Caco-2 (cell line): Measurements from ENCODE around the gene SSR1. TPM values are rescaled to one million over a fixed set of nuclear protein-coding genes. Genes with fewer than 3 reads are reported as not detected.

Experiments used
- BruUV-seq: library from RNA; stranded (reverse); fragments of 400-500 nt; replicated peaks from 2 replicates; lab custom pipeline; 2021; lab: Mats Ljungman, UMichigan
- CTCF ChIA-PET: fragments of 300-600 bp; sonication (Branson Sonifier 250); formaldehyde crosslinking; loops from one replicate; lab custom pipeline; 2022; ENCODE audit warnings: antibody characterized with exemption; lab: Charles Lee
- POLR2A ChIA-PET: fragments of 300-600 bp; sonication (Branson Sonifier 250); formaldehyde crosslinking; loops from one replicate; lab custom pipeline; 2022; ENCODE audit warnings: antibody characterized with exemption; lab: Charles Lee
- DNase-seq, 2 experiments: peaks; one replicate each; pipeline versions ENCODE4 v3.0.0 to v3.0.0-alpha.2; 2020 to 2022
- H3K27me3 ChIP-seq: replicated peaks from 2 replicates; pipeline ENCODE4 v1.6.0; 2011; ENCODE audit warnings: low read length; ENCODE audit not compliant: control insufficient read depth, insufficient read depth
- H3K36me3 ChIP-seq: 2 replicates; pipeline ENCODE4 v1.5.1; 2011; ENCODE audit warnings: low read length; ENCODE audit not compliant: control insufficient read depth, insufficient read depth
- H3K4me1 ChIP-seq: fragments of 250-450 bp; sonication (Bioruptor Pico); 2 replicates; pipeline ENCODE4 v1.5.1; 2020; ENCODE audit warnings: mild to moderate bottlenecking
- H3K4me3 ChIP-seq: 2 replicates; pipeline ENCODE4 v1.5.1; 2011; ENCODE audit warnings: low read depth, mild to moderate bottlenecking, control low read depth, low read length
- H3K9me3 ChIP-seq: fragments of 250-450 bp; sonication (Bioruptor Pico); 2 replicates; pipeline ENCODE4 v1.5.1; 2020; ENCODE audit warnings: mild to moderate bottlenecking, moderate library complexity
- H3K27ac Mint-ChIP-seq: one replicate; pipeline ENCODE4 v1.8.0; 2022; ENCODE audit warnings: mixed read lengths; ENCODE audit not compliant: unreplicated experiment
- H3K27me3 Mint-ChIP-seq: one replicate; pipeline ENCODE4 v1.8.0; 2022; ENCODE audit warnings: mixed read lengths; ENCODE audit not compliant: insufficient read depth, unreplicated experiment
- H3K36me3 Mint-ChIP-seq: one replicate; pipeline ENCODE4 v1.8.0; 2022; ENCODE audit warnings: mild to moderate bottlenecking, mixed read lengths; ENCODE audit not compliant: insufficient read depth, unreplicated experiment
- H3K4me1 Mint-ChIP-seq: one replicate; pipeline ENCODE4 v1.8.0; 2022; ENCODE audit warnings: low read depth, mixed read lengths; ENCODE audit not compliant: unreplicated experiment
- H3K4me3 Mint-ChIP-seq: one replicate; pipeline ENCODE4 v1.8.0; 2022; ENCODE audit warnings: mild to moderate bottlenecking, moderate library complexity, mixed read lengths; ENCODE audit not compliant: unreplicated experiment
- H3K9me3 Mint-ChIP-seq: one replicate; pipeline ENCODE4 v1.8.0; 2022; ENCODE audit warnings: mixed read lengths; ENCODE audit not compliant: unreplicated experiment
- CTCF ChIP-seq, 2 experiments: fragments of 200-600 bp in 1 of 2; IDR thresholded peaks; 1 replicate in 1 of 2; 2 replicates in 1 of 2; pipeline versions ENCODE4 v1.5.1 to v1.8.0; 2011 to 2022; ENCODE audit warnings: antibody characterized with exemption in 1 of 2, control low read depth in 1 of 2, inconsistent platforms in 1 of 2, low read depth in 1 of 2, low read length in 1 of 2, mild to moderate bottlenecking in 1 of 2, moderate library complexity in 1 of 2; ENCODE audit not compliant: insufficient read depth in 1 of 2, severe bottlenecking in 1 of 2, unreplicated experiment in 1 of 2
- intact Hi-C: fragments of 100-400 bp; cut with micrococcal nuclease; formaldehyde crosslinking; loops from one replicate; pipeline ENCODE4 v1.10.0; 2022; ENCODE audit not compliant: unreplicated experiment
- total RNA-seq: library from RNA; stranded (reverse); gene quantifications from 2 replicates; pipeline ENCODE4 v1.2.3, GENCODE V29; 2022

SSR1 gene
- total RNA-seq, 1 experiment from 2014 or later: 150 TPM

DNA sequence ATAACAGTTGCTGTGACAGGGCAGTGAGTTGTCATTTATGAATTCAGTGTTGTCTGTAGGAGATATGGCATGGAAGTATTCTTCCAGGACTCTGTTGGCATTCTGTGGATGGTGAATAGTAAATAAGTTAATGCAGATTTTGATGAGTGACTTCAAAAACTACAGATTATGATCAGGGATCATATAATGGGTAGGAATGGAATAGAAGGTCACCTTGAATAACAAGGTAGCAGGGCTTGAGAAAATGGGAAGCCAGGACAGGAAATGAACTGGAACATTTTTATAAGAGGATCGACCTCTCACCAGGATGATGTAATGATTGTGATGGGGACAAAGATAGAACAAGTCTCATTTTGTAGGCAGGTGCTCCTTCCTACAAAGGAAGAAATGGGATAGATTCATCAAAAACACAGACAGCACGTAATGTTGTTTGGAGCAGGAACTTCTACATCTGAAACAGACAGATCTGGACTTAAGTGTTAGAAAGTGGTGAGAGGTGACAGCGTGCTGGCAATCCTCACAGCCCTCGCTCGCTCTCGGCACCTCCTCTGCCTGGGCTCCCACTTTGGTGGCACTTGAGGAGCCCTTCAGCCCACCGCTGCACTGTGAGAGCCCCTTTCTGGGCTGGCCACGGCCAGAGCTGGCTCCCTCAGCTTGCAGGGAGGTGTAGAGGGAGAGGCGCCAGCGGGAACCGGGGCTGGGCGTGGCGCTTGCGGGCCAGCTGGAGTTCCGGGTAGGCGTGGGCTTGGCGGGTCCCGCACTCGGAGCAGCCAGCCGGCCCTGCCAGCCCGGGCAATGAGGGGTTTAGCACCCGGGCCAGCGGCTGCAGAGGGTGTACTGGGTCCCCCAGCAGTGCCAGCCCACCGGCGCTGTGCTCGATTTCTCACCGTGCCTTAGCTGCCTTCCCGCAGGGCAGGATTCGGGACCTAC, 30.8 kb upstream of the SSR1 start:
- TF ChIP-seq CTCF (IDR thresholded peaks at IDR 0.05; ENCODE audit: insufficient read depth in 1 of 2, low read depth in 1 of 2, low read length in 1 of 2, severe bottlenecking in 1 of 2, unreplicated experiment in 1 of 2): no peak
- ChIA-PET POLR2A (no interaction called here), CTCF (no interaction called here)
- Mint-ChIP-seq H3K4me3 (no peak overlapping the region), H3K36me3 (peaks cover 6% of the 10 kb centered on the region), H3K27ac (no peak overlapping the region), H3K9me3 (peaks cover 6% of the 10 kb centered on the region), H3K4me1 (peaks cover 9% of the 10 kb centered on the region), H3K27me3 (no peaks in the 10 kb centered on the region)
- intact Hi-C loops: no loop called here
- no peaks in the 10 kb centered on the region for H3K27me3 ChIP-seq
- no peak overlapping the region for H3K4me3 ChIP-seq
- H3K4me1 ChIP-seq: peaks cover 14% of the 10 kb centered on the region
- DNase-seq: no peak
- H3K36me3 ChIP-seq: no peaks in the 10 kb centered on the region; the same call in 1 of the 2 replicates
- H3K9me3 ChIP-seq: no peaks in the 10 kb centered on the region; the same call in 1 of the 2 replicates
- BruUV-seq: no TSS peak

DNA sequence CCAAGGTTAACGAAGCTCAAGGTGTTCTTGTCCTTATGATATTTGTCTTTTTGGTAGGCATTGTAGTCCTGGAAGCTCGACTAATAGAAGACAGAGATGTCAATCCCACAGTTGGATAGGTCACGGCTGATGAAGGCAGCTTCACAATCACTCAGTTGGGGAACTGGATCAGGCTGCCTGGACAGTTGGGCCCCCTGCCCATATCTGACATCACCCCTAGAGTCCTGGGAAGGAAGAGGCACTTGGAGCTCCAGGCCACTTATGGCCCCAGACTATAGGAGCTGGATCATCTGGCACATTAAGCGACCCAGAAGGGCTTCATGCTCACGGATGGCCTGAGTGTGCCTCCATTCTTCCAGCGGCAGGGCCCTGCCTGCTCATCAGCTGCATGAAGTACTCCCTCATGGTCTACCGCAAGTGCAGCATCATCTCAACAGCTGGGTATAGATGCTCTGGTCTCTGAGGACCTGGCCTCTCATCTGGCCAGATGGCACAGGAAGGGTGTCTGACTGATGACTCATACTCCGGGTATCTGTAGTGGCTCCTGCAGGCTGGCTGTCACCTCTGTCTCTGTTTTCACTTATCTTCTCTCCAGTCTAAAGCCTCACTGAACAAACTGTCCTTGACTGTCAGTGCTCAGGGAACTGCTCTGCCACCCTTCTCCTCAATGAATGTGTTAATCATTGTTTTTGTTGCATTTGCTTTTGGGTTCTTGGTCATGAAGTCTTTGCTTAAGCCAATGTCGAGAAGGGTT, 29.2 kb upstream of the SSR1 start:
- no TSS peak for BruUV-seq
- TF ChIP-seq CTCF (IDR thresholded peaks at IDR 0.05; ENCODE audit: insufficient read depth in 1 of 2, low read depth in 1 of 2, low read length in 1 of 2, severe bottlenecking in 1 of 2, unreplicated experiment in 1 of 2): no peak
- Mint-ChIP-seq H3K4me3 (no peak overlapping the region), H3K9me3 (no peaks in the 10 kb centered on the region), H3K27me3 (no peaks in the 10 kb centered on the region), H3K4me1 (no peaks in the 10 kb centered on the region), H3K36me3 (peaks cover 6% of the 10 kb centered on the region), H3K27ac (no peak overlapping the region)
- no peaks in the 10 kb centered on the region; the same call in 1 of the 2 replicates for H3K9me3 ChIP-seq
- H3K27me3 ChIP-seq: no peaks in the 10 kb centered on the region
- H3K36me3 ChIP-seq: no peaks in the 10 kb centered on the region; the same call in 1 of the 2 replicates
- ChIA-PET POLR2A (no interaction called here), CTCF (no interaction called here)
- intact Hi-C loops: no loop called here
- H3K4me3 ChIP-seq: no peak overlapping the region
- no peak for DNase-seq
- H3K4me1 ChIP-seq: peaks cover 4% of the 10 kb centered on the region

- Mint-ChIP-seq H3K4me3 (no peak overlapping the region), H3K36me3 (peaks cover 6% of the 10 kb centered on the region), H3K27ac (no peak overlapping the region), H3K27me3 (no peaks in the 10 kb centered on the region), H3K9me3 (no peaks in the 10 kb centered on the region), H3K4me1 (no peaks in the 10 kb centered on the region)
- no peak for TF ChIP-seq CTCF (IDR thresholded peaks at IDR 0.05; ENCODE audit: insufficient read depth in 1 of 2, low read depth in 1 of 2, low read length in 1 of 2, severe bottlenecking in 1 of 2, unreplicated experiment in 1 of 2)
- Histone ChIP-seq H3K4me3 (no peak overlapping the region), H3K36me3 (no peaks in the 10 kb centered on the region; the same call in 1 of the 2 replicates), H3K4me1 (no peaks in the 10 kb centered on the region), H3K9me3 (no peaks in the 10 kb centered on the region), H3K27me3 (no peaks in the 10 kb centered on the region)
- no peak for DNase-seq
- ChIA-PET CTCF (no interaction called here), POLR2A (no interaction called here)
- BruUV-seq: no TSS peak
- intact Hi-C loops: no loop called here
Observed at GRCh38 chr6:7341271-7341670, 28.3 kb upstream of the SSR1 start.
